ENCODE data around the gene UGGT2. TPM values are rescaled to one million over a fixed set of nuclear protein-coding genes. Genes with fewer than 3 reads are reported as not detected.
"Not testable (repeated sequence)": the region's sequence is repeated elsewhere in the genome, so short reads cannot be mapped to it uniquely, and the experiment has no call there.

Gene UGGT2
- total RNA-seq, 1 donor from 2014 or later = 17.4 TPM

DNA sequence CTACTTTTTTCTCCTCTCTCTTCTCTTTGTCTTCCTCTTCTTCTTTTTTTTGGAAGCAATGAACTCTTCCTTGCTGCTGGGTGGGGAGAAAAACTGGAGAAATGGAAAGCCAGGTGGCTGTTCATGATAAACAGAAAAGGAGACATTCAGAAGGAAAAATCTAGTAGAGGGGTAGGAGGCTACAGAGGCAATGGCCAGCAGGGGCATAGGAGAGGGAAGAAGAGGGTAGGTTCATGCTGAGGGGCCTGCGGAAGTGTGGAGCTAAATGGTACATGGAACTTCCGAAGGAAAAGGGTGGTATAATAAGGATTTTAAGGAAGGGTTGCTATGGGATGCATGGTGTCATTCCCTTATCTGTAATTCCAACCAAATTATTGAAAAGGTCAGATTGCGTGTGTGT is 19.2 kb upstream of the UGGT2 start:
- TF ChIP-seq, protein P1, sequence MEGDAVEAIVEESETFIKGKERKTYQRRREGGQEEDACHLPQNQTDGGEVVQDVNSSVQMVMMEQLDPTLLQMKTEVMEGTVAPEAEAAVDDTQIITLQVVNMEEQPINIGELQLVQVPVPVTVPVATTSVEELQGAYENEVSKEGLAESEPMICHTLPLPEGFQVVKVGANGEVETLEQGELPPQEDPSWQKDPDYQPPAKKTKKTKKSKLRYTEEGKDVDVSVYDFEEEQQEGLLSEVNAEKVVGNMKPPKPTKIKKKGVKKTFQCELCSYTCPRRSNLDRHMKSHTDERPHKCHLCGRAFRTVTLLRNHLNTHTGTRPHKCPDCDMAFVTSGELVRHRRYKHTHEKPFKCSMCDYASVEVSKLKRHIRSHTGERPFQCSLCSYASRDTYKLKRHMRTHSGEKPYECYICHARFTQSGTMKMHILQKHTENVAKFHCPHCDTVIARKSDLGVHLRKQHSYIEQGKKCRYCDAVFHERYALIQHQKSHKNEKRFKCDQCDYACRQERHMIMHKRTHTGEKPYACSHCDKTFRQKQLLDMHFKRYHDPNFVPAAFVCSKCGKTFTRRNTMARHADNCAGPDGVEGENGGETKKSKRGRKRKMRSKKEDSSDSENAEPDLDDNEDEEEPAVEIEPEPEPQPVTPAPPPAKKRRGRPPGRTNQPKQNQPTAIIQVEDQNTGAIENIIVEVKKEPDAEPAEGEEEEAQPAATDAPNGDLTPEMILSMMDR (conservative IDR thresholded peaks at IDR 0.05; ENCODE audit: low read depth, low read length) = no peak
- no peak overlapping the region for H3K4me3 ChIP-seq (ENCODE audit: low read depth, low read length)
- no peak for DNase-seq (ENCODE audit: low read depth)

DNA sequence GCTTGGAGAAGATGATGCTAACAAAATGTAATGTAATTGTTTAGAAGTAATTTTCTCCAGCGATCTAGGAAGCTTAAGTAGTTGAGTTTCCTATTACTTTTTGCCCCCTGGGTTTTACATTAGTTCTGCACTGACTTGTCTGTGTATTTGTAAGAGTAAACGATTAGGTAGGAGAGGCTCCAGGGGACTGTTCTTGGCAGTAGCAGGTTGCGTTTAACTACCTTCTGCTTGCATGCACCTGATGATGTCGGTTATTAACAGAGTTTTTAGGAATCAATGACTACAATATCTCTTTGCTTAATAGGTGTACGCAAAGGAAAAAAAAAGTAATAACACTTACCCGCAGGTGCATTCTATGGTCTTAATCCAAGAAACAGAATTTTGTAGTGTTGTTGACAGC is 18.3 kb upstream of the UGGT2 start:
- TF ChIP-seq, protein P1 (conservative IDR thresholded peaks at IDR 0.05; ENCODE audit: low read depth, low read length) = no peak
- DNase-seq (ENCODE audit: low read depth) = no peak
- no peak overlapping the region for H3K4me3 ChIP-seq (ENCODE audit: low read depth, low read length)

DNA sequence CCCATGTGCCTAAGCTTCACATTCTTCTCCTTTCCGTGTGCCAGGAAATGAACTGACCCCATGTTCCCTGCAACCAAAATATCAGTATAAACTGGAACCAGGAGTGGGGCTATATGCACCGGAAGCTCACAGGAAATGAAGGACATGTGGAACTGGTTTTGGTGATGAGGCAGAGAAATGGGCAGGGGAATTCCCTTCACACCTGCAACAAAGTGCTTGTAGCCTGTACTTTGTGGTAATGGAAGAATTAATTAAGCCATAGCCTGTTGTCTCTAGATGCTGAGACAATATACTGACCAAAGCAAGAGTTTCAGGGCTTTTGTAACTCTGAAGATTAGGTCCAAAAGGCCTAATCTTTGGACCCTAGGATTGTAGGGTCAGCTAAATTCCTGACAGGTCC is 15.5 kb upstream of the UGGT2 start:
- TF ChIP-seq, protein P1 (conservative IDR thresholded peaks at IDR 0.05; ENCODE audit: low read depth, low read length) = no peak
- no peak overlapping the region for H3K4me3 ChIP-seq (ENCODE audit: low read depth, low read length)
- no peak for DNase-seq (ENCODE audit: low read depth)

DNA sequence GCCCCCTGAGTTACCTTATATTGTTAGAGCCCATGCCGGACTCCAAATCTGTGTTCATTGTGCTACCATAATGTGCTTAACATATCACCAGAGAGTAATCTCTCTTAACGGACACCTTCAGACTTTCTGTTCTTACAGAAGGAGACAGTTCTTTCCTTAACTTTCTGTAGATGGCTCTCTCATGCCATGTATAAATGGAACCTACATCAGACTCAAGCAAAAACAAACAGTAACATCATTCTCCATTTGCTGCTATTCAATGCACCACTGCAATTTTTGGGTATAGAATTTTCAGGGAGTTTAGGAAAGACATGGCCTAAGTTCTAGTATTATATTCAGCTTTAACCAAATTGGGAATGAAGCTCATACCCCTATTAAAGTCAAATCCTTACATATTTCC is 12.6 kb upstream of the UGGT2 start:
- TF ChIP-seq, protein P1 (conservative IDR thresholded peaks at IDR 0.05; ENCODE audit: low read depth, low read length) = no peak
- no peak for DNase-seq (ENCODE audit: low read depth)
- no peak overlapping the region for H3K4me3 ChIP-seq (ENCODE audit: low read depth, low read length)

DNA sequence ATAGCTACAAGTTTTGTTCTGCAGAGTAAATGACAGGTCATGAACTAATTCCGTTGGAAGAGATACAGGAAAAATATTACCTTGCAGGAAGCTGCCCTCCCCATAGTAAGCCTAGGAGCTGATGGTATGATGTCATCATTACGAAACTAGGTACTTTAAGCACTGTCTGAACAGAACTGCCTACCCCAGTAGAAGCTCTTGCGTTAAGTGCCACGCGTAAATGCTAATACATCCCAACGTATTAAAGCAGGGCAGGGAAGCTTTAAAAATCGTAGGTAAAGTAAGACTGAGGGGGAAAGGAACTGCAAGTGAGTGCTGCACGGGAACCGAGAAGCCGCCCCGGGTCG is 572 bp downstream of the UGGT2 start:
- peak overlapping the region; percentile 90 for H3K4me3 ChIP-seq (ENCODE audit: low read depth, low read length)
- TF ChIP-seq, protein P1 (conservative IDR thresholded peaks at IDR 0.05; ENCODE audit: low read depth, low read length) = no peak
- DNase-seq (ENCODE audit: low read depth) = no peak

DNA sequence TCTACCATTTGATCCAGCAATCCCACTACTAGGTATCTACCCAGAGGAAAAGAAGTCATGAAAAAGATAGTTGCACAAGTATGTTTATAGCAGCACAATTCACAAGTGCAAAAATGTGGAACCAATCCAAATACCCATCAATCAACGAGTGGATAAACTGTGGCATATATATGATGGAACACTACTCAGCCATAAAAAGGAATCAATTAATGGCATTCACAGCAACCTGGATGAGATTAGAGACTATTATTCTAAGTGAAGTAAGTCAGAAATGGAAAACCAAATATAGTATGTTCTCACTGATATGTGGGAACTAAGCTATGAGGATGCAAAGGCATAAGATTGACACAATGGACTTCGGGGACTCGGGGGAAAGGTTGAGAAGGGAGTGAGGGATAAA is 1.3 kb downstream of the UGGT2 start:
- DNase-seq (ENCODE audit: low read depth) = not testable (repeated sequence)
- peak overlapping the region; percentile 90 for H3K4me3 ChIP-seq (ENCODE audit: low read depth, low read length)

DNA sequence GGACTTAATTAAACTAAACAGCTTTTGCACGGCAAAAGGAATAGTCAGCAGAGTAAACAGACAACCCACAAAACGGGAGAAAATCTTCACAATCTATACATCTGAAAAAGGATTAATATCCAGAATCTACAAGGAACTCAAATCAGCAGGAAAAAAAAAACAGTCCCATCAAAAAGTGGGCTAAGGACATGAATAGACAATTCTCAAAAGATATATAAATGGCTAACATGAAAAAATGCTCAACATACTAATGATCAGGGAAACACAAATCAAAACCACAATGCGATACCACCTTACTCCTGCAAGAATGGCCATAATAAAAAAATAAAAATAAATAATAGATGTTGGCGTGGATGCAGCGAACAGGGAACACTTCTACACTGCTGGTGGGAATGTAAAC is 1.7 kb downstream of the UGGT2 start:
- H3K4me3 ChIP-seq (ENCODE audit: low read depth, low read length); DNase-seq (ENCODE audit: low read depth): not testable (repeated sequence)

DNA sequence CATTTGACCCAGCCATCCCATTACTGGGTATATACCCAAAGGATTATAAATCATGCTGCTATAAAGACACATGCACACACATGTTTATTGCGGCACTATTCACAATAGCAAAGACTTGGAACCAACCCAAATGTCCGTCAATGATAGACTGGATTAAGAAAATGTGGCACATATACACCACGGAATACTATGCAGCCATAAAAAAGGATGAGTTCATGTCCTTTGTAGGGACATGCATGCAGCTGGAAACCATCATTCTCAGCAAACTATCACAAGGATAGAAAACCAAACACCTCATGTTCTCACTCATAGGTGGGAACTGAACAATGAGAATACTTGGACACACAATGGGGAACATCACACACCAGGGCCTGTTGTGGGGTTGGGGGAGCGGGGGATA is 2.2 kb downstream of the UGGT2 start:
- not testable (repeated sequence) for DNase-seq (ENCODE audit: low read depth); H3K4me3 ChIP-seq (ENCODE audit: low read depth, low read length)

DNA sequence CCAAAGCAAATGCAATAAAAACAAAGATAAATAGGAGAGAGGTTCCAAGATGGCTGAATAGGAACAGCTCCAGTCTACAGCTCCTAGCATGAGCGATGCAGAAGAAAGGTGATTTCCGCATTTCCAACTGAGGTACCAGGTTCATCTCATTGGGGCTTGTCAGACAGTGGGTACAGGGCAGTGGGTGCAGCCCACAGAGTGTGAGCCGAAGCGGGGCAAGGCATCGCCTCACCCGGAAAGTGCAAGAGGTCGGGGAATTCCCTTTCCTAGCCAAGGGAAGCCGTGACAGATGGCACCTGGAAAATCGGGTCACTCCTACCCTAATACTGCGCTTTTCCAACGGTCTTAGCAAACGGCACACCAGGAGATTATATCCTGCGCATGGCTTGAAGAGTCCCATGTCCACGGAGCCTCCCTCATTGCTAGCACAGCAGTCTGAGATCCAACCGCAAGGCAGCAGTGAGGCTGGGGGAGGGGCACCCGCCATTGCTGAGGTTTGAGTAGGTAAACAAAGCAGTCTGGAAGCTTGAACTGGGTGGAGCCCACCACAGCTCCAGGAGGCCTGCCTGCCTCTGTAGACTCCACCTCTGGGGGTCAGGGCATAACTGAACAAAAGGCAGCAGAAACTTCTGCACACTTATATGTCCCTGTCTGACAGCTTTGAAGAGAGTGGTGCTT is 6.6 kb downstream of the UGGT2 start:
- DNase-seq (ENCODE audit: low read depth); H3K4me3 ChIP-seq (ENCODE audit: low read depth, low read length): not testable (repeated sequence)
